Stimulated activated CD4-positive, alpha-beta T cell treated with anti-CD3 and anti-CD28 coated beads, Interleukin-12 subunit alpha, Interleukin-12 subunit beta, amount 100 ng/mL, for 48 hours (primary cell): Measurements from ENCODE around the gene MACO1.
"Not testable (repeated sequence)": the region's sequence is repeated elsewhere in the genome, so short reads cannot be mapped to it uniquely, and the experiment has no call there.

Source experiments
- DNase-seq, 3 donors: peaks; one replicate each; pipeline ENCODE4 v3.0.0-alpha.2; 2020; ENCODE audit warnings: low read depth in 2 of 3, low spot score in 1 of 3

The MACO1 gene

DNA sequence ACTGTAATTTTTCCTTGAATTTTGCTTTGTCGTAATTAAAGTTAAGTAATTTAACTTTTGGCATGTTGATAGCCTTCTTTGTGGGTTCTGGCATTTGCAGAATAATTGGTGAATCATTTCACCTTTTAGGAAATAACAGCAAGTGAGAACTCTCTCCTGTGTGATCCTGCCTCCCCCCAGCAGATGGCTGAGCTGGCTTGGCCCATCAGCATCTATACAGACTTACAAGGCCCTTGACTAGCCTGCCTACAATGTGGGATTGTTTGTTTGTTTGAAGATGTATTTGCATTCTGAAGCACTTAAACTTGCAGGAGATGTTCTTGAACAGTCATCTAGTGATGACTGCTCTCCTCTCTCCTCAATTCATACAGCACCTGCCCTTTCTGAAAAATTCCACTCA, 55.9 kb downstream of the MACO1 start:
- no peak for DNase-seq

DNA sequence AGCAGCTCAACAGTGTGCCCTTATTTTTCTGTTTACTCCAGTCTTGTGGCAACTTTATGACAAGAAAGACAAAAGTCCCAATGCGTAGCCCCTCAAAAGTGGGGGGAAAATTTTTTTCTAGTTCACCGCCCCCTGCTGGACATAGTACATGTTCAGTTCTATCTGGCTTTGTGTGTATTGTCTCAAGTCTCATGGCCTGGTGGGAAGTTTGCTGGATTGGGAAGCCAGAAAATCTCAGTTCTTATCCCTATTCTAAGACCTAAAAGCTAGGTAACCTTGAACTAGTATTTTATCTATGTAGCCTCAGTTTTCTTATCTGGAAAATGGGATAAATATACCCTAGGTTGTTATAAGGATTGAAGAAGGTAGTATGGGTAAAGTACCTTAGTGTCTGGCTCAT, 56.9 kb downstream of the MACO1 start:
- no peak for DNase-seq

DNA sequence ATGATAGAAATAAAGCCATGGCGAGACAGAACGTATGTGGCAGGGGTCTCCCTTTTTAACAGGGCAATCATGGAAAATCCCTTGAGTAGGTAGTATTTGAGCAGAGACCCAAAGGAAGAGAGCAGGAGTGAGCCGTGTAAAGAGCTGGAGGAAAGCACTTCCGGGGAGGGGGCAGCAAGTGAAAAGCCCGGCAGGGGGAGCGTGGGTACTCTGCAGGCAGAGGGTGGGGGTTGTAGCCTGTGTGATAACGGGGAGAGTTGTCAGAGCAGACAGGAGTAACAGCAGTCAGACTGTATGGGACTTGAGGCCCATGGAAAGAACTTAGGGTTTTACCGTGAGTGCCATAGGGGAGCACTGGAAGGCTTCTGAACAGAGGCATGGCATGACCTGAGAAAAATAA, 61.6 kb downstream of the MACO1 start:
- DNase-seq = no peak

DNA sequence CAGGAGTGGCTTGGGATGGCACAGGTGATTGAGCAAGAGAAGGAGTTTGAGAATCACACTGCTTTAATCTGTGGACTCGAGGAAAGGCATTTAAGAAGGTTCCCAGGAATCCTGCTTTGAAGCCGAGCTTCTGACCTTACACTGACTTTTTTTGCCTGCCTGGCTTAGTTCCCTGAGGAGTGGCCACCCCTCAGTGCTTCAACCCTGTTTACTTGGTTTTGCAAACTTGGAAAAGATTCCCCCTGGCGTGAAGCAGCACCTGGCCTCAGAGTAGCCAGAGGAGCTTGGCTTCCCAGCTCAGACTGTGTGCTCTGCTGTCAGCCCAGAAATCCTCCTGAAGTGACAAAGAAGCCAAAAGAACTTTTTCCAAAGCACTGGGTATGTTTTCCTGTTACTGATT, 64.3 kb downstream of the MACO1 start:
- DNase-seq = no peak

DNA sequence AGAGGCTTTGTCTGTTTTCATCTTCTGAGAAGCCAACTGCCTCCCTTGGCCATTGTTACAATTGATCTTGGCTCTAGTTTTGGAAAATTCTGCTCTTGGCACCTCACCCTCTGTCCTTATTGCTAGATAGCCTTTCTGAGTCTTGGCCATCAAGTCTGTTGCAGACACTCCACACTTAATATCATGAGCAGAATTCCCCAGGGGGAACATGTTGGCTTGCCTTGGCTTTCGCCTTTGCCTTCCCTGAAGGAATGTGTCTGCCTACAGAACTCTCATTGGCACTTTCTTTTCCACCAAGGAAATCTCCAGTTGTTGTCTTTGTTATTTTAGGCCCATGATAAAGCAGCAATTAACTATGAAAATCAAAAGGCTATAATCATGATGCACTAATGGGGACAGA, 70.0 kb downstream of the MACO1 start:
- DNase-seq = no peak

DNA sequence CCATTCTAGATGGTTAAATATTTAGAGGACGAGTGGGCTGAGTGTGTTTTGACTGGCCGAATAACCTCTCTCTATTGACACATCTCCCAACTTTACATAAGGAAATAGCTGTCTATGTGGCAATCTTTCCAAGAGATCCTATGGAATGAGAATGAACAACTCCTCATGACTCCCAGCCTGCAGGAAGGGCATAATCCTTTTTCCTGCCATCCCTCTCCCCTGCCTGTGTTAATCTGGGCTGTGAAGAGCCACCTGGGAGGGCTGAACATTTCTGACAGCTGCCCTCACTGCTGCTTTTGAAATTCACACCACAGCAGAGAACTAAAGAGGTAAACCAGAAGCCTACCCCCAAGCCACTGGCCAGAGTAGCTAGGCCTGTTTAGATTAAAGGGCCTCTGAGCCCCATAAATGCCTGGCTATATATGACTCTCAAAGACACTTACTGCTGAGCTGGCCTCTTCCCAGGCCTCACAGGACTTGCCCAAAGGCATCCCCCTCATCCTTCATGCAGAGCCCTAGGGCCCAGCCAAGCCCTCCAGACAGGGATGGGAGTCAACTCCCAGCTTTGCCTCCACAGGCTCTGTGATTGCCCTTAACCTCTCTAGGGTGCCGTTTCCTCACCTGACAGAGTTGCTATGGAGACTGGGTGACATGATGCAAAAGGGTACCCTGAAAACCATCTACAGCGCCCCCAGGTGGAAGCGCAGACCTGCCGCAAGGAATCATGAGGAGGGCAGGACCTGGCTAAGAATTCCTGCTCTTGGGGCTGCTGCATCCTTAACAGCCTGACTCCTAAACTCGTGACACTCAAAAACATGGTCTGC, 70.8 kb downstream of the MACO1 start:
- no peak for DNase-seq

DNA sequence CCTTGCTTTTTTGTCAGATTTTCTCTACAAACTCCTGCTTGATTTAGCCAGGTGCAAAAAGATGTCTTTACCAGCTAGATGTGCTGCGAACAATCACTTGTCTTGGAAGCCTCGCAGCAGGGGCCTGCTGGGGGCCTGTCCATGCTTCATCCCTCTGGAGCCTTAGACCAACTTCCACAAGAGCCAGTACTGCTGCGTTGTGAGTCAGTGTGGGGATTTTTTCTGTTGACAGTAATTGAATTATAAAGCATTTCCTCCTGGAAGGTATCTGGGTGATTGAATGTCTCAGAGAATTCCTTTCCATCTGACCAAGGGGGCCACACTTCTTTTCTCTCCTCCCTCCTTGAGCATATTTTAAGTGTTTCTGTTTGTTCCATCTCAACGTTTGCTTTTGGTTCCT, 72.3 kb downstream of the MACO1 start:
- DNase-seq = no peak

DNA sequence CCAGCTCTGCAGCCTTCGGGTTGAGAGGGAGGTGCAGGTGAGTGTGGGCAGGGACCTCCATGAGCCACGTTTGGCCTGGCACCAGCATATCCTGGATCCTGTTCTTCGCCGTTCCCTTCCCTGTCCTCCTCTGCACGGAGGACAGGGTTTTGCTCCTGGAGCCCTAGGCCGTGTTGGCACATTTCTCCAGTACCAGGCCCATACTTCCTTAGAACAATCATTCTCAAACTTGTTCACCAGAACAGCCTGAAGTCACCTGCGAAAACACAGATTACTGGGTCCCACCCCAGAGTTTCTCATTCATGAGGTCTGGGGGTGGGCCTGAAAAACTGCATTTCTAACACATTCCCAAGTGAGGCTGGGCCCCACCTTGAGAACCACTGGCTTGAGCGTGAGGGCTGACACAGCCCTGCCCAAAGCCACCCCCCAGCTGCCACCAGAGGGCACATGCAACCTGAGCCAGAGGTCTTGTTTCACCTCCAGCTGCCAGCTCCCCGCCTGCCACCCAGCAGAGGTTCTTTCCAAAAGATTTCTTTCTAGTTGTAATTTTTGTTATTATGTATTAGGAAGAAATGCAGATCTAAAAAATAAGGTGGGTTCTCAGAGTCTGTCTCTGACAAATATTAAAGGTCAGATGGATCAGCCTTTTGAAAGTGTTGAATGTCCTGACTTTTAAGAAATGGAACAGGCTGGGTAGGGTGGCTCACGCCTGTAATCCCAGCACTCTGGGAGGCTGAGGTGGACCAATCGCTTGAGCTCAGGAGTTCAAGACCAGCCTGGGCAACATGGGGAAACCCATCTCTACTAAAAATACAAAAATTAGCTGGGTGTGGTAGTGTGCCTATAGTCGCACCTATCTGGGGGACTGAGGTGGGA, 73.1 kb downstream of the MACO1 start:
- peak; percentile 40 to 47 (median 42) for DNase-seq

DNA sequence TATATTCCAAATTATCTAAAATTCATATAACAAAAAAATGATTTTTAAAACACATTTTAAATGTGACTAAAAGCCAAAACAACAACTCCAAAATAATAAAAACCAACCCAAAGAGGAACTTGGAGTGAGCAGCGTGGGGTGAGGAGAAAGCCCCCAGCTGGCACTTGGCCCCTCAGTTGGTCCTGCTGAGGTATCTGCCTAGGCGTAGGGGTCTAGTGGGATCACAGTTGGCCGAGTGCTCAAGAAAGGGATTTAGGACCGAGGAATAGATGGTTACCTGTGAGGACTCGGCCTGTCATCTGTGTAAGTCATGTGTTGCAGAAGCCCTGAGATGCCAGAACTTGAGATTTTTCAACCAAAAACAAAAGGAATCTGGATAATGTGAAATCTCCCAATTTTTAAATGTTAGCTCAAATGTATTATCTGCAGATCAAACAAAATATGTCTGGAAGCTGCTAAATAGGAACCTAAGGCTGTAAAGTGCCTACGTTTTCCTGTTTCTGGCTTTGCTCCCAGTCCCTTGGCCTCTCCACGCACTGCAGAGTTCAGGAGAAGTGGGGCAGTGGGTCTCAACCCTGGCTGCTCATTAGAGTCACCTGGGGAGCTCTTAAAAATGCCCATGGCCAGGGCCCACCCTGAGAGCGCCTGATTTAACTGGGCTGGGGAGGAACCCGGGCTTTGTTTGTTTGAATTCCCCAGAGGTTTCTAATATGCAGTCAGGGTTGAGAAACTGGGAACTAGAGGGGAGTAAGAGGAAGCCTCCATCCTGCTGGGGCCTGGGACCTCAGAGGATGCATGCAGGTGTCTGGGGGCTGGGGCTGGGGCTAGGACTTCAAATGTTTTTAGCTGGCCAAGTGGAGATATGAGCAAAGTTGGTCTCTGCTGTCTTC, 74.3 kb downstream of the MACO1 start:
- DNase-seq = no peak

DNA sequence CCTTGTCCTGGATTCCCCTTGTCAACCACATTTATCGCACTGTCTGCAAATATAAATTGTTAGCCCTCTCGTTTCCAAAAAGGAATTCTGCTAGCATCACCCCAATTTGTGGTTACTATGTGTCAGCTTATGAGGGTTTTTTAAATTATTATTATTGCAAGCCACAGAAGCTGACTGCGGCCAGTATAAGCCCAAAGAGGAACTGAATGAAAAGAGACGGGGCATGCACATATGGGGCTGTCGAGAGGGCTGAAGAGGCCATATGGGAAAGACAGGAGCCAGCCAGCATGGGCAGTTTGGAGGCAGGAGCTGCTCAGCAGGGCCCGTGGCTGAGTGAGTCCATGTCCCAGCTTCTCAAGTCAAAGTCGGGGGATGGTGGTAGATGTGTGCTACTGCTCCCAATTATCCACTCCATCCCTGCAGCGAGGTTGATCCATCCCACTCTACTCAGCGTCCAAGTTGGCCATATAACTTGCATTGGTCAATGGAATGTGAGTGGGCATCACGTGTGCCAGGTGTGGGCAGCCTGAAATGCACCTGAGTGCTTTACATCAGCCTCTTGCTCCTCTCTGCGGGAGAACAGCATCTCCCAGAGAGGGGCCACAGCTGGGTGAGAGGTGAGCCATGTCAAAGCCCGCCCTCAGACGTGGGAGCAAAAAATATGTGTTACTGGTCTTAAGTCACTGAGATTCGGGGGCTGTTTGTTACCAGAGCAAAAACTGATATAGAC, 75.1 kb downstream of the MACO1 start:
- DNase-seq = no peak

DNA sequence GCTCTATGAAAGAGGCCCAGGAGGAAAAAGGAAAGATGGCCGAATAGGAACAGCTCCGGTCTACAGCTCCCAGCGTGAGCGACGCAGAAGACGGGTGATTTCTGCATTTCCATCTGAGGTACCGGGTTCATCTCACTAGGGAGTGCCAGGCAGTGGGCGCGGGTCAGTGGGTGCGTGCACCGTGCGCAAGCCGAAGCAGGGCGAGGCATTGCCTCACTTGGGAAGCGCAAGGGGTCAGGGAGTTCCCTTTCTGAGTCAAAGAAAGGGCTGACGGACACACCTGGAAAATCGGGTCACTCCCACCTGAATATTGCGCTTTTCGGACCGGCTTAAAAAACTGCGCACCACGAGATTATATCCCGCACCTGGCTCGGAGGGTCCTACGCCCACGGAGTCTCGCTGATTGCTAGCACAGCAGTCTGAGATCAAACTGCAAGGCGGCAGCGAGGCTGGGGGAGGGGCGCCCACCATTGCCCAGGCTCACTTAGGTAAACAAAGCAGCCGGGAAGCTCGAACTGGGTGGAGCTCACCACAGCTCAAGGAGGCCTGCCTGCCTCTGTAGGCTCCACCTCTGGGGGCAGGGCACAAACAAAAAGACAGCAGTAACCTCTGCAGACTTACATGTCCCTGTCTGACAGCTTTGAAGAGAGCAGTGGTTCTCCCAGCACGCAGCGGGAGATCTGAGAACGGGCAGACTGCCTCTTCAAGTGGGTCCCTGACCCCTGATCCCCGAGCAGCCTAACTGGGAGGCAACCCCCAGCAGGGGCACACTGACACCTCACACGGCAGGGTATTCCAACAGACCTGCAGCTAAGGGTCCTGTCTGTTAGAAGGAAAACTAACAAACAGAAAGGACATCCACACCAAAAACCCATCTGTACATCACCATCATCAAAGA, 76.1 kb downstream of the MACO1 start:
- DNase-seq = not testable (repeated sequence)

DNA sequence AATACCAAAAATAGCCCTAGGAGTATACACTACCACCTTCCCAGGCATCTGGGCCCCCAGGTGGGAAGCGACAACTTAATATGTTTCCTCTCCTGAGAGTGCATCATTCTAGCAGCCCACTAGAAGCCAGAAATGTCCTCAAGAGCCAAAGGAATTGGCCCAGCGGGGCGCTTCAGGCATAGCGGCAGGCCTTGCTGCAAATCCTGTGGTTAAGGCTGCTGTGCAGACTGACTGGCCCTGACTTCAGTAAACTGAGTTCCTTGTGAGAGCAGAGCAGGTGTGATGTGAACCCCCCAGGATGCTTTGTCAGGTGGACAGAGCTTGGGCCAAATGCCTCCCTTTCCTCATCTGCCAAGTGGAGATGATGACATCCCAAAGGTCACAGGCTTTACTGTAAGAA, 83.0 kb downstream of the MACO1 start:
- DNase-seq = no peak

DNA sequence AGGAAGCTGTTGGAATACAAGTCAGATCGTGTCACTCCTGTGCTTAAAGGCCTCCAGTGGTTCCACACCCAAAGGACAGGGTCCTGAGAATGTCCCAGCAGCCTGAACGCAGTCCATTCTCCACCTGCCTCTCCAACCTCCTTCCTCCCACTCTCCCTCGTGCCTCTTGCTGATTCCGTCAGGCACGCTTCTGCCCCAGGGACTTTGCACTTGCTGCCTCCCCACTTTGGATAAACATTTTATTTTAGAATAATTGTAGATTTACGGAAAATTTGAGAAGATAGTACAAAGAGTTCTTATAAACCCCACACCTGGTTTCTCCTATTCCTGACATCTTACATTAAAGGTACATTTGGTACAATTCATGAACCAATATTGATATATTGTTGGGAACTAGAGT, 84.3 kb downstream of the MACO1 start:
- DNase-seq = no peak

DNA sequence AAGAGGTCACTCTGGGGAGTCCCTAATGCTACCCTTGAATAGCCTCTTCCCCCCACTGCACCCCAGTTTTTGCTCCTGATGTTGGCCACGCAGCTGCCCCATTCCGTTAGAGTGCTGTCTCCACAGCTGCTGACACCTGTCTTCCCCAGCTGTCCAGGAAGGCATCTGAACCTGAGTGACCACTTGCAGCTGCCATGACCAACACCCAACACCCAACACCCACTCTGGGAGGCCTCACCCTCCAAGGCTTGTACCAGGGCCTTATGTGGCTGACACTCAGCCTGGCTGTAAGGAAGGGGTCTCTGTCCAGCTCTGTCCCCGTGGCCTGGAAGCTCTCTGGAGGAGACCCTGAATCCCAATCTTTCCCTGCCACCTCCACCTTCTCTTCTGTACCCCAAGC, 86.0 kb downstream of the MACO1 start:
- DNase-seq = no peak

DNA sequence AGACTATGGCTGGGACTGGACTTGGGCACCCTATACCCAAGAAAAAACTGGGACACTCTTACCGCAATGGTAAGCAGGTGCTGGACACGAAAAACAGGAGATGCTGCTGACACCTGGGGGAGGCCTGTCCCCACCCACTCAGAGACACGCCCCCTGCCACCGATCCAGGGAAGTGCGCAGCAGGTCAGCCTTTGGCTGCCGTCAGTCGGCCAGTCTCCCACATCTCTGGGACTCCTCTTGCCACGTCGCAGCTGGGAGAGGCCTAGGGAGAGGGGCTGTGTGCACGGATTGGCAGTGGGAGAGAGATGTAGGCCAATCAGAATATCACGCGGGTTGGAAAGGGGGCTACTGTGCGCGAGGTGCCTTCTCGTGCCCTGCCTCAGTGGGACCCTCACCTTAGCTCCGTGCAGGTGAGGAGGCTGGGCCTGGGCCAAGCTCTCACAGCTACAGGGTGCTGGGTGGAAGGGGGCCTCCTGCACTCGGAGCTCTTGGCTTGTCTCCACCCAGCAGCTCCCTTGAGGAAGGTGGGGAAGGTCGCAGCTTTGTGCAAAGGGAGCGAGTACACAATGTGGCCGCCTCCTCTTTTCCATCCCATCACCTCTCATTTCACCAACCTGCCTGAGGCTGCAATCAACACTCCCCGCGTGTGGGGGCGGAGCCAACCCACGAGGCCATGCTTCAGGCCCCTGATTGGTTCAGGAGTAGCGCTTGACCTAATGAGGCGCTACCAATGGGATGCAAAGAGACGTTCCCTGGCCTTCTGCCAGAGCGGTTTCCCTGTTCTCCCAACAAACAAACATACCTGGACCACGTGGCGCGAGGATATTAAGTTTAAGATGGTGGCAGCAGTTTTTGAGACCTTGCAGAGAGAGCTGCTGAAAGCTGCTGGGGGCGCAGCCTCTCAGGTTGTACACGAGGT, 87.0 kb downstream of the MACO1 start:
- no peak for DNase-seq

DNA sequence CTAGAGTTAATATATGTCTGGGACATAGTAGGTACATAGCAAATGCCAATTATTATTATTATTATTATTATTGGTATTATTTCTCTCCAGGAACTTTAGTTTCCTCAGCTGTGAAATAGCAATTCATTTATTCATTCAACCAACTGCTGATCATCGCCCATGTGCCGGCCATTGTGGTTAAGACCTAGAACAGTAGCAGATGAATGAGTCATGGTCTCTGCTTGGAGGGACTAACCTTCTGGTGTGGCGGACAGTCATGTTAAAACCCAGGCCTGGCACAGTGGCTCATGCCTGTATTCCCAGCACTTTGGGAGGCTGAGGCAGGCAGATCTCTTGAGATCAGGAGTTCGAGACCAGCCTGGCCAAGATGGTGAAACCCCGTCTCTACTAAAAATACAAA, 88.9 kb downstream of the MACO1 start:
- no peak for DNase-seq

DNA sequence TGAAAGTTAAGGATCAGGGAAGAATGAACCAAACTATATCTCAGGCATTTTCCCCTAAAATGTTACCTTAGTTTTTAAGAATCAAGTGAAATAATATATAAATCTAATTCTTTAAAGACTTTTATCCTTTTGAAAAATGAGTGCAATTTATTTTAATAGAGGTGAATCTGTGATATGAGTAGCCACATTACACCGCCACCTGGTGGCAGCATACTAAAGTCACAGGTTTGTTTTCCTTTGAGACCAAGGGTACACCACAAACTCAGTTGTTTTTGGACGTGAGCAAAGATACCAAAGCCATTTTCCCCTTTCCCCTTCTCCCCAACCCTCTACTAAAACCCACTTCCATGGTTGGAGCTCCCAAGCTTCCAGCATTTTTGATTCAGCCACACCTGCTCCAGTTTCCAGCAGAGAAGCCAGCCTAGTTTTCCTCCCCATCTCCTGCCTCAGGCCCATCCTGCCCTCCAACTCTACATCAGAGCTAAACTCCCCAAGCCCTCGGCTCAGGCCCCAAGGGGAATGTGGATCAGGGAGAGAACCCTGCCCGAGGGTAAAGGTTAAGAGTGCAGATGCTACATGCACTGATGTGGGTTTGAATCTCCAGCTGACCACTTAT, 89.9 kb downstream of the MACO1 start:
- peak; percentile 30 to 59 (median 47) for DNase-seq

DNA sequence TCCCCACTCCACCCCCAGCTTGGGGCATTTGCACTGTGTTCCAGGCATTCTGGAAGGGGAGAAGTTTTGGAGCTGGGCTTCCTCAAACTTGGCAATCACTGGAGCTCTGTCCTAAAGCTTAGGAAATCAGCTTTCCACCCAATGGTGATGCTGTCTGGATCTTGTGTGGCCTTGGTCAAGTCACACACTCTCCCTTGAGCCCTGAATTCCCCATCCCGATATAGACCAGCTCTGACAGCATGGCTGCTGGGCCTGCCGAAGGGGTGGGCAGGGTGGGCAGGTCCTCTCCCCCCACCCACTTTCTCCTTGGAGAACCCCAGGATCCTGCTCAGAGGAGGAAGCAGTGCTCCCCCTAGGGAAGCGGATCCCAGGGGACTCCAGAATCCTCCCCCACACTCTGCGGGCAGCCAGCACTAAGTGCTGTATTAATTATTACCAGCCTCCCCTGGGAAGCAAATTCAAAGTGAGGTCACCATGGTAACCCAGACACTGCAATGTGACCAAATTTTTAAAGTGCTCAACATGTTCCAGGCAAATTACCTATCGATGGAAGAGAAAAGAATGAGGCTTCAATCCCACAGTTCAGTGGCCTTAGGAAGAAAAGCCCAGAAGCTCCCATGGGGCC, 91.4 kb downstream of the MACO1 start:
- DNase-seq = no peak
